SK-N-SH (cell line): ENCODE results near the gene SKI. TPM values are rescaled to one million over a fixed set of nuclear protein-coding genes. Genes with fewer than 3 reads are reported as not detected.

Source experiments
- CTCF ChIA-PET: fragments of 300-600, 350-600 bp; formaldehyde crosslinking; extraction: SDS; loops from one replicate; lab custom pipeline; 2021; lab: Yijun Ruan, JAX
- POLR2A ChIA-PET: fragments of 350-600 bp; sonication (Branson Sonifier 250); formaldehyde crosslinking; extraction: SDS; loops from one replicate; lab custom pipeline; 2020; ENCODE audit warnings: antibody characterized with exemption, inconsistent platforms; lab: Yijun Ruan, JAX
- DNase-seq: peaks from one replicate; pipeline ENCODE4 v3.0.0; 2012
- H2AFZ ChIP-seq: fragments of 200-600 bp; sonication (generic); 2 replicates; pipeline ENCODE4 v1.8.1; 2016; ENCODE audit warnings: antibody characterized with exemption, mild to moderate bottlenecking, low read depth
- H3F3A ChIP-seq: fragments of 200-600 bp; sonication (generic); replicated peaks from 2 replicates; pipeline ENCODE3; 2016; ENCODE audit warnings: antibody characterized with exemption, mild to moderate bottlenecking; ENCODE audit not compliant: insufficient read depth
- H3K27ac ChIP-seq, 2 experiments: fragments of 200-500 bp in 1 of 2; fragments of 200-600 bp in 1 of 2; sonication (Bioruptor generic) in 1 of 2; sonication (generic), shearing (Covaris generic) in 1 of 2; 2 replicates each; pipeline versions ENCODE4 v1.5.1 to v1.6.1; 2014 to 2016; ENCODE audit warnings: low read depth in 2 of 2, inconsistent platforms in 1 of 2, low read length in 1 of 2, mild to moderate bottlenecking in 1 of 2, mixed read lengths in 1 of 2
- H3K27me3 ChIP-seq: fragments of 200-600 bp; sonication (generic), shearing (Covaris generic); 2 replicates; pipeline ENCODE4 v1.6.1; 2016; ENCODE audit warnings: mixed run types; ENCODE audit not compliant: insufficient read depth
- H3K36me3 ChIP-seq, 2 experiments: fragments of 200-500 bp in 1 of 2; fragments of 200-600 bp in 1 of 2; sonication (Bioruptor generic) in 1 of 2; sonication (generic) in 1 of 2; replicated peaks in 1 of 2; 2 replicates each; pipeline versions ENCODE3 to v1.5.1; 2014 to 2016; ENCODE audit warnings: low read length in 1 of 2, mild to moderate bottlenecking in 1 of 2; ENCODE audit not compliant: insufficient read depth in 2 of 2, control insufficient read depth in 1 of 2
- H3K4me1 ChIP-seq, 2 experiments: fragments of 200-500 bp in 1 of 2; fragments of 200-600 bp in 1 of 2; sonication (Bioruptor generic) in 1 of 2; sonication (generic), shearing (Covaris generic) in 1 of 2; 2 replicates each; pipeline versions ENCODE4 v1.5.1 to v1.6.1; 2014 to 2016; ENCODE audit warnings: low read depth in 1 of 2, low read length in 1 of 2, mixed run types in 1 of 2; ENCODE audit not compliant: insufficient read depth in 2 of 2, control insufficient read depth in 1 of 2
- H3K4me2 ChIP-seq: fragments of 200-600 bp; sonication (generic), shearing (Covaris generic); 2 replicates; pipeline ENCODE4 v1.6.1; 2017; ENCODE audit warnings: mixed run types
- H3K4me3 ChIP-seq, 2 experiments: fragments of 200-500 bp in 1 of 2; fragments of 200-600 bp in 1 of 2; sonication (Bioruptor generic) in 1 of 2; sonication (generic), shearing (Covaris generic) in 1 of 2; 2 replicates each; pipeline versions ENCODE4 v1.5.1 to v1.8.1; 2014 to 2016; ENCODE audit warnings: low read depth in 2 of 2, inconsistent platforms in 1 of 2, low read length in 1 of 2, mild to moderate bottlenecking in 1 of 2, mixed read lengths in 1 of 2, moderate library complexity in 1 of 2
- H3K79me2 ChIP-seq: fragments of 200-600 bp; sonication (generic); 2 replicates; pipeline ENCODE4 v1.8.1; 2017; ENCODE audit warnings: mild to moderate bottlenecking; ENCODE audit not compliant: insufficient read depth
- H3K9ac ChIP-seq: fragments of 200-600 bp; sonication (generic); 2 replicates; pipeline ENCODE4 v1.6.1; 2017; ENCODE audit warnings: mixed run types
- H3K9me2 ChIP-seq: fragments of 200-600 bp; sonication (generic); 2 replicates; pipeline ENCODE4 v1.6.1; 2017; ENCODE audit warnings: mixed run types
- H3K9me3 ChIP-seq: fragments of 200-600 bp; sonication (generic); 2 replicates; pipeline ENCODE4 v1.6.1; 2017; ENCODE audit warnings: mixed run types, mild to moderate bottlenecking, moderate library complexity
- H4K20me1 ChIP-seq: fragments of 200-600 bp; sonication (generic); 2 replicates; pipeline ENCODE4 v1.6.1; 2017; ENCODE audit warnings: mild to moderate bottlenecking, mixed run types; ENCODE audit not compliant: insufficient read depth
- CHD2 ChIP-seq: fragments of 150-350 bp; IDR thresholded peaks from 2 replicates; pipeline ENCODE4 v1.6.1; 2018; ENCODE audit warnings: low read length; ENCODE audit not compliant: partially characterized antibody
- CTCF ChIP-seq: fragments of 200-600 bp; sonication (generic); IDR thresholded peaks from 2 replicates; pipeline ENCODE4 v1.6.1; 2017; ENCODE audit warnings: antibody characterized with exemption, mild to moderate bottlenecking, moderate library complexity
- EZH2phosphoT487 ChIP-seq: fragments of 200-600 bp; sonication (generic); IDR thresholded peaks from 2 replicates; pipeline ENCODE4 v1.6.1; 2017; ENCODE audit warnings: low read depth, mixed run types, mild to moderate bottlenecking, antibody characterized with exemption, moderate library complexity, borderline replicate concordance
- FOSL2 ChIP-seq: IDR thresholded peaks from 2 replicates; pipeline ENCODE4 v1.4.0; 2012; ENCODE audit warnings: low read depth, mild to moderate bottlenecking, moderate library complexity, borderline replicate concordance
- FOXM1 ChIP-seq: IDR thresholded peaks from 2 replicates; pipeline ENCODE4 v1.4.0; 2012; ENCODE audit warnings: low read depth, mild to moderate bottlenecking
- JUND ChIP-seq: IDR thresholded peaks from 2 replicates; pipeline ENCODE4 v1.4.0; 2012
- MAX ChIP-seq: IDR thresholded peaks from 2 replicates; pipeline ENCODE4 v1.4.0; 2012; ENCODE audit warnings: low read depth
- MXI1 ChIP-seq: IDR thresholded peaks from 2 replicates; pipeline ENCODE4 v1.6.1; 2012; ENCODE audit warnings: mild to moderate bottlenecking, low read depth, low read length, improper control_type of control experiment
- PBX3 ChIP-seq: IDR thresholded peaks from 2 replicates; pipeline ENCODE4; 2012
- POLR2AphosphoS5 ChIP-seq: IDR thresholded peaks from 2 replicates; pipeline ENCODE4 v1.6.1; 2012; ENCODE audit warnings: low read depth, low read length
- RAD21 ChIP-seq: IDR thresholded peaks from 2 replicates; pipeline ENCODE4 v1.6.1; 2012; ENCODE audit warnings: mild to moderate bottlenecking, low read length
- RCOR1 ChIP-seq: fragments of 150-350 bp; IDR thresholded peaks from 2 replicates; pipeline ENCODE4 v1.6.1; 2017; ENCODE audit warnings: antibody characterized with exemption, low read length
- REST ChIP-seq: IDR thresholded peaks from 2 replicates; pipeline ENCODE4 v1.6.1; 2012; ENCODE audit warnings: mild to moderate bottlenecking, low read depth, low read length, moderate library complexity
- RFX5 ChIP-seq: IDR thresholded peaks from 2 replicates; pipeline ENCODE4 v1.6.1; 2012; ENCODE audit warnings: mild to moderate bottlenecking, improper control_type of control experiment, low read length
- RXRA ChIP-seq: IDR thresholded peaks from 2 replicates; pipeline ENCODE4 v1.4.0; 2012; ENCODE audit warnings: low read depth, mild to moderate bottlenecking, borderline replicate concordance
- SMC3 ChIP-seq: IDR thresholded peaks from 2 replicates; pipeline ENCODE4 v1.6.1; 2012; ENCODE audit warnings: low read depth, low read length, improper control_type of control experiment
- TAF1 ChIP-seq: IDR thresholded peaks from 2 replicates; pipeline ENCODE4 v1.6.1; 2012; ENCODE audit warnings: low read depth, mild to moderate bottlenecking, low read length, moderate library complexity, borderline replicate concordance
- USF1 ChIP-seq: IDR thresholded peaks from 2 replicates; pipeline ENCODE4 v1.4.0; 2012; ENCODE audit warnings: low read depth, borderline replicate concordance
- USF2 ChIP-seq: fragments of 150-350 bp; IDR thresholded peaks from 2 replicates; pipeline ENCODE4 v1.6.1; 2017; ENCODE audit warnings: antibody characterized with exemption, low read length, low read depth, borderline replicate concordance
- WGBS: methylation state at CpG from one replicate; pipeline ENCODE4 v1.1.6; 2017; ENCODE audit warnings: low lambda C conversion rate; 5-methylcytosine and 5-hydroxymethylcytosine counted together
- polyA plus RNA-seq, 3 experiments: library from polyadenylated mRNA; depleted of rRNA; stranded (reverse); fragments of >200 nt; gene quantifications; 2 replicates each; pipeline ENCODE4 v1.2.3, GENCODE V29; 2012

The SKI gene
- polyA plus RNA-seq, 1 of the 3 experiments (the other 2 are of a cell fraction), result 7.2 TPM

GRCh38 chr1:2284932-2285331, 56.8 kb downstream of the SKI start:
- ChIA-PET POLR2A (interaction anchor here (0.7 kb wide), 1 partner anchor 14 kb away, joined by 5 read pairs; no protein-coding TSS in a partner anchor), CTCF (interaction anchor here (1.0 to 2.0 kb wide), 2 partner anchors 9 to 97 kb away, joined by 3 to 7 read pairs; no protein-coding TSS in a partner anchor)
- H3K27ac ChIP-seq, result no peak overlapping the region; a peak in 1 of 4 replicates
- peaks cover 71% of the 10 kb centered on the region for H3K79me2 ChIP-seq
- peaks cover 0 to 35% of the 10 kb centered on the region in 2 experiments; a peak in 2 of 4 replicates for H3K4me1 ChIP-seq
- H3K9ac ChIP-seq, result no peak overlapping the region
- no peak for DNase-seq
- H3K9me2 ChIP-seq, result no peaks in the 10 kb centered on the region
- H4K20me1 ChIP-seq, result peaks cover 67% of the 10 kb centered on the region
- no peaks in the 10 kb centered on the region for H3K27me3 ChIP-seq
- H3K4me2 ChIP-seq, result no peak overlapping the region
- 96% methylated on average over 9 of the region's 9 CpGs for WGBS
- H2AFZ ChIP-seq, result no peak overlapping the region
- no peak overlapping the region for H3K4me3 ChIP-seq
- H3K9me3 ChIP-seq, result no peaks in the 10 kb centered on the region
- TF ChIP-seq CTCF (no peak), POLR2AphosphoS5 (no peak), FOXM1 (no peak), EZH2phosphoT487 (no peak), USF1 (no peak), RAD21 (no peak), RXRA (no peak), MAX (no peak), REST (no peak), USF2 (no peak), TAF1 (no peak), RFX5 (no peak), FOSL2 (no peak), RCOR1 (no peak), MXI1 (no peak), JUND (no peak), CHD2 (no peak), PBX3 (no peak), SMC3 (no peak)
- H3K36me3 ChIP-seq, result no peaks in the 10 kb centered on the region
- H3F3A ChIP-seq, result no peaks in the 10 kb centered on the region
